CD1c-positive myeloid dendritic cell (primary cell): ENCODE data around the gene TRNAU1AP.
"Not testable (repeated sequence)": the region's sequence is repeated elsewhere in the genome, so short reads cannot be mapped to it uniquely, and the experiment has no call there.

Experiments
- DNase-seq: peaks from one replicate; pipeline ENCODE4 v3.0.0-alpha.2; 2016; ENCODE audit errors: extremely low spot score

Gene TRNAU1AP

DNA sequence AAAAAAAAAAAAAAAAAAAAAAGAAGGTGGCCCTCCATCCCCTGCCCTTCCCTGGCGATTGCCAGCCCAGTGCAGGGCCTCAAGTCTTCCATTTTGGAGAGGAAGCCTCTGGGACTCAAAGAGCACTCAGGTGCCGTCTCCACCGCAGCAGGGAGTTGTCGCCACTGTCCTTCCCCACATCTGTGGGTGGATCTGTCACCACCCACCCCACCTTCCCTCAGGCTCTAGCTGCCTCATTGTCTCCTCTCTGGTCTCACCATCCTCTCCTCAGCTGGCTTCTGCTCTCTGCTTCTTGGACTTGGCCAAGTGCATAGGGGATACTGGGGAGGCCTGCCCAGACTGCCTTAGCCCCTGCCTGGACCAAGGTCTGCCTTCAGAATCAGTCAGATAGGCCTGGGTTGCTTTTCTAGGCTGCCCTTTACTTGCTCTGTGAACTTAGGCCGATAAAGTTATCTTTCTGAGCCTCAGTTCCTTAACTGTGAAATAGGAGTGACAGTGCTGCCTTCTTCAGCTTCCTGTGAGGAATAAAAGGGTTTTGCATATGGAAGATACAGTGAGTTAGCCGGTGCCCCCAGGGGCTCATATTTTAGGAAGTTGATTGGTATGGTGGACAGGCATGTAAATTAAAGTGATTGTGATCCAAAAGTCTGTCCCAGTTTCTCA, 31.3 kb upstream of the TRNAU1AP start:
- DNase-seq: no peak

DNA sequence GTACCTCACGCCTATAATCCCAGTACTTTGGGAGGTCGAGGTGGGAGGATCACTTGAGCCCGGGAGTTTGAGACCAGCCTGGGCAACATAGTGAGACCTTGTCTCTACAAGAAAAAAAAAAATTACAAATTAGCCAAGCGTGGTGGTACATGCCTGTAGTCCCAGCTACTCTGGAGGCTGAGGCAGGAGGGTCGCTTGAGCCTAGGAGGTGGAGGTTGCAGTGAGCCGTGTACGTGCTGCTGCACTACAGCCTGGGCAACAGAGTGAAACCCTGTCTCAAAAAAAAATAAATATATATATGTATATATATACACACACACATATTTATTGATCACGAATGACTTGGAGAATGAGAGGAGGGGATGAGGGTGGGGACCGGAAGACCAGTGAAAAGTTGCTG, 30.3 kb upstream of the TRNAU1AP start:
- DNase-seq: not testable (repeated sequence)

DNA sequence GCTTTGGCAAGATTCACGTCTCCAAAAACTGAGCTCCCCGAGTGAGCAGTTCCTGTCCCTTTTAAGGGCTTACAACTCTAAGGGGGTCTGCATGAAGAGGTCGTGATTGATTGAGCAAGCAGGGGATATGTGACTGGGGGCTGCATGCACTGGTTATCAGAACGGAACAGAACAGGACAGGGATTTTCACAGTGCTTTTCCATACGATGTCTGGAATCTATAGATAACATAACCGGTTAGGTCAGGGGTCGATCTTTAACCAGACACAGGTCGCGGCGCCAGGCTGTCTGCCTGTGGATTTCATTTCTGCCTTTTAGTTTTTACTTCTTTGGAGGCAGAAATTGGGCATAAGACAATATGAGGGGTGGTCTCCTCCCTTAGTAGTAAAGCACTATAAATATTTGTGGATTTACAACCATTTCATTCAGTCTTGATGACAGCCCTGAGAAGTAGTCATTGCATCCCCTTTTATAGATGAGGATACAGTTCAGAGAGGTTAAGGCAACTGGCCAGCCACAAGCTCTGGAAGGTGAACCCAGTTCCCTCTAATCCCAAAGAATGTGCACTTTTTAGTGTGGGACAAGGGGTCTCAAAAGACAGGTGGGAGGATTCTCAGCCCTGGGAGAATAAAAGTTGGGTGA, 27.8 kb upstream of the TRNAU1AP start:
- not testable (repeated sequence) for DNase-seq

DNA sequence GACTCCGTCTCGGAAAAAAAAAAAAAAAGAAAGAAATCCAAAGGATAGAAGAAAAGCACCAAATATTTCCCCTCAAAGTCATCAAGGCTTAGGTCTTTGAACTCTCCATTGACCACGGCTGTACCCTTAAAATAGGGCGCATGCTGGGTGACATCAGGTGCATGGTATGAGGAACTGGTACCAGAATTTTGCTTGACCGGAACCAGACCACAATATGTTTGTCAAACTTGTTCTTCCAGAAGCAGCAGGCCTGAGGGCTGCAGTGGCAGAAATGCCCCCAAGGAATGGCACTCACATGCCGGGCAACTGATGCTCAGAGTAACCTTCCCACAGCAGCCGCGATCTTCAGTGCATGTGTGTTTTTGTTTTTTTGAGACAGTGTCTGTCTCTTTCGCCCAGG, 26.0 kb upstream of the TRNAU1AP start:
- no peak for DNase-seq

DNA sequence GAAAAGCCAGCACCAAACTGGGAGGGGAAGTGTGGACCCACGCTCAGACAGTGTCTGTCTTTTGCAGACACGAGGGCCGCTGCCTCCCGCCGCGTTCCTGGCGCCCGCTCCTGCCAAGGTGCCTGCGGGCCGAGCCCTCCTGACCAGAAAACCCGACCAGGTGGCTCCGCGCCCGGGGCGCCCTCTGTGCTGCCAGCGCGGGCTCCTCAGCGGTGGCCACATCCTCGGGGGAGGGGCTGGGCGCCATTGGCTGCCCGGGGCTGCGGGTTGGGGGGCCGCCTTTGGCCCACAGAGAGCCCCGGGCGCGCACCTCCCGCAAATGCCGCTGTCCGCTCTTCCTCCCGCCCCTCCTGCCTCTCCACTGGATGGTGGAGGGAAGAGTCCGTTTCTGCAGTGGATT, 22.4 kb upstream of the TRNAU1AP start:
- no peak for DNase-seq

DNA sequence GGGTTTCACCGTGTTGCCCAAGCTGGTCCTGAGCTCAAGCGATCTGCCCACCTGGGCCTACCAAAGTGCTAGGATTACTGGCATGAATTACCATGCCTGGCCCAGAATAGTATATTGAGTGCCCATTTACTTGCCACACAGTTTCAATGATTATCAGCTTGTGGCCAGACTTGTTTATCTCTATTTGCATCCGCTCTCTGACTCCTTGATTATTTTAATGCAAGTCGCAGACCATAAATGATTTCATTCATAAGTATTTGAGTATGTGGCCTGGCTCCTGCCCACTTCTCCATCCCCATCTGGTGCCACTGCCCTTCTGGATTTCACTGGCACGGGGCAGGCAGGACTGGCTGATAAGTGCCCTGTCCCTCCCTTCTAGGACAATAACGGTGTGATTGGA, 18.2 kb upstream of the TRNAU1AP start:
- DNase-seq: no peak

DNA sequence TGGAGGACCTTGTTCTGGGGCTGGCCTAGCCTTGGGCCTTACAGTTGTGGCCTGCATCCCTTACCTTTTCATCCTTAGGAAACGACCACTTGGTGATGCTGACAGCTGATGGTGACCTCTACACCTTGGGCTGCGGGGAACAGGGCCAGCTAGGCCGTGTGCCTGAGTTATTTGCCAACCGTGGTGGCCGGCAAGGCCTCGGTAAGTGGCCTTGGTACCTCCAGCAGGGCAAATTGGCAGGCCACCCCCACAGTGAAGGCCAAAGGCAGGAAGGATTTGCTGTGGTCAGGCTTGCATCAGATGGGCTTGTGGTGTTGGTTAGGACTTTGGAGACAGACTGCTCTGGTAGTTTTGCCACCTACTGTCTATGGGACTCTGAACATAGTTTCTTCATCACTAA, 17.7 kb upstream of the TRNAU1AP start:
- no peak for DNase-seq

DNA sequence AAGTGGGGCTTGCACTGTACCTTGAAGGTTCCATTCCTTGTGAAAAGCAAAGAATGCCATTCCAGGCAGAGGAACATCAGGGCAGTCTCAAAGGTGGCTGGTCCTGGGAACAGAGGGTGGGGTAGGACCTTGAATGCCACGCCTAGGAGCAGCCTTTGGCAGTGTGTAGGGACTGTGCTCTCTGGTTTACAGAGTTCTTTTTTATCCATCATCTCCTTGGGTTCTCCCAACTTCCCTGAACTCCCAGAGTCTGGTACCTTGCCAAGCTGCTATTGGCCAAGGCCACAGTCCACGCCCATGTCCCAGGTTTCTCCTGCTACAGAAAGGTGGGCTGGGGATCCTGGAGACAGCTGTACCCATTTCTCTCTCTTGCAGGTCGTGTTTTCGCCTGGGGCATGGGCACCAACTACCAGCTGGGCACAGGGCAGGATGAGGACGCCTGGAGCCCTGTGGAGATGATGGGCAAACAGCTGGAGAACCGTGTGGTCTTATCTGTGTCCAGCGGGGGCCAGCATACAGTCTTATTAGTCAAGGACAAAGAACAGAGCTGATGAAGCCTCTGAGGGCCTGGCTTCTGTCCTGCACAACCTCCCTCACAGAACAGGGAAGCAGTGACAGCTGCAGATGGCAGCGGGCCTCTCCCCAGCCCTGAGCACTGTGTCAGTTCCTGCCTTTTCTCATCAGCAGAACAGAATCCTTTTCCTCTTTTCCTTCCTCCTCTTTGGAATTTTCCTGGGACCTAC, 15.3 kb upstream of the TRNAU1AP start:
- no peak for DNase-seq

DNA sequence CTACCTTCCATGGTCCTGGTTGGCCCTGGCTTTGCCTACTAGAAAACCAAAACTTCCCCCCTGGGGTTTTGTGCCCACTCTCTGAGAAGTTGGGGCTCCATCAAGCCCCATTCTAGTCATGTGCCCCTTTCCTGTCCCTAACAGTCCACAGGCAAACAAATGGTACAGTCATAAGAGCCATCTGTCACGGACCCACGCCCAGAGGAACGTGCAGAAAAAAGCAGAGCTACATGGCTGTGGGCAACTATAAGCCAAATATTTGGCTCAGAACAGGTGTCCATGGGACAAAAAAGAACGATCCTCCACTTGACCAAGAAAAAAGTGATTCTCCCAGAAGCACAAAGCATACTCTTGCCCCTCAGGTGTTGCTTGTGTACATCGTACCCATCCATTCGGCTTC, 14.6 kb upstream of the TRNAU1AP start:
- no peak for DNase-seq

DNA sequence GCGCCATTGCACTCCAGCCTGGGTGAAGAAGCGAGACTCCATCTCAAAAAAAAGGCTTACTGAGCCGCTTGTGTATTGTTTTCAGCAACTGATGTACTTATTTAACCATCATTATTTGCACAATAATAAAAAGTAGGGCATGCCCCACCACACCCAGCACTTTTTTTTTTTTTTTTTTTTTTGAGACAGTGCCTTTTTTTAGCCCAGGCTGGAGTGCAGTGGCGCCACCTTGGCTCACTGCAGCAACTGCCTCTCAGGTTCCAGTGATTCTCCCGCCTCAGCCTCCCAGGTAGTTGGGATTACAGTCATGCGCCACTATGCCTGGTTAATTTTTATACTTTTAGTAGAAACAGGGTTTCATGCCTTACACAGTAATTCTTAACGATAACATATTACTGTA, 12.2 kb upstream of the TRNAU1AP start:
- DNase-seq: no peak

DNA sequence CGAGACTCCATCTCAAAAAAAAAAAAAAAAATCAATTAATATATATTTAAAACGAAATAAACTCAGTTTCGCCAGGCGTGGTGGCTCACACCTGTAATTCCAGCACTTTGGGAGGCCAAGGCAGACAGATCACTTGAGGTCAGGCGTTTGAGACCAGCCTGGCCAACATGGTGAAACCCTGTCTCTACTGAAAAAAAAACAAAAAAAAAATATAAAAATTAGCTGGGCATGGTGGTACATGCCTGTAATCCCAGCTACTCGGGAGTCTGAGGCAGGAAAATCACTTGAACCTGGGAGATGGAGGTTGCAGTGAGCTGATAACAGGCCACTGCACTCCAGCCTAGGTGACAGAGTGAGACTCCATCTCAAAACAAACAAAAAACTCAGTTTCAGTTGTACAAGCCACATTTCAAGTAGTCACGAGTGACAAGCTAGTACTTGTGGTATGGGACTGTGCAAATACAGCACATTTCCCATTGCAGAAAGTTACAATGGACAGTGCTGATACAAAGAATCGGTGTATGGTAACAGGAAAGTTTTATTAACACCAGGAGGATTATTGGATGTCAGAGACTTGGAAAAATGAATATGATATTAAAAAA, 11.4 kb upstream of the TRNAU1AP start:
- not testable (repeated sequence) for DNase-seq

DNA sequence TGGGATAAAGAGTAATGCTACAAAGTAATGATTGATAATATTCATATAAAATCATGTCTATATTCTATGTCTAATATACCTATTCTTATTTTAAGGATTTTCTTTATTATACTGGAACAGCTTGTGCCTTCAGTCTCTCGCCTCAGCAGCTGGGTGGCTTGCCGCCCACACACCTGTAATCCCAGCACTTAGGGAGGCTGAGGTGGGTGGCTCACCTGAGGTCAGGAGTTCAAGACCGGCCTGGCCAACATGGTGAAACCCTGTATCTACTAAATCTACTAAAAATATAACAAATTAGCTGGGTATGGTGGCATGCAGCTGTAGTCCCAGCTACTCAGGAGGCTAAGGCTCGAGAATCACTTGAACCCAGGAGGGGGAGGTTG, 7.6 kb upstream of the TRNAU1AP start:
- no peak for DNase-seq

DNA sequence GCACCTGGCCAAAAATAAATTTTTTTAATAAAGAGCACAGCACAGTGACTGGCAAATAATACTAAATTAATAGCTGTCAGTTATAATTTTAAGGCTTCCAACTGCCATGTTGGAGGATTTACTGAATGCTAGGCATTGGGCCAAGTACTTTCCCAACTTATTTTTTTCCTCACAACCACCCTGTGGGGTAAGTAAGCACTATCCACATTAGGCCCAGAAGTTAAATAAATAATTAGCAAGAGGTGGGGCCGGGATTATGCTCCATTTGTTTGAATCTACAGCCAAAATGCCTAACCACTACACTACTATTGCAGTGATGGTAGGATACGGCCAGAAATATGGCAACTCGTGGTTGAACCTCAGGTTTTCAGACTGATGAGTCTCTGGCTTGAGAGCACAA, 4.6 kb upstream of the TRNAU1AP start:
- no peak for DNase-seq

DNA sequence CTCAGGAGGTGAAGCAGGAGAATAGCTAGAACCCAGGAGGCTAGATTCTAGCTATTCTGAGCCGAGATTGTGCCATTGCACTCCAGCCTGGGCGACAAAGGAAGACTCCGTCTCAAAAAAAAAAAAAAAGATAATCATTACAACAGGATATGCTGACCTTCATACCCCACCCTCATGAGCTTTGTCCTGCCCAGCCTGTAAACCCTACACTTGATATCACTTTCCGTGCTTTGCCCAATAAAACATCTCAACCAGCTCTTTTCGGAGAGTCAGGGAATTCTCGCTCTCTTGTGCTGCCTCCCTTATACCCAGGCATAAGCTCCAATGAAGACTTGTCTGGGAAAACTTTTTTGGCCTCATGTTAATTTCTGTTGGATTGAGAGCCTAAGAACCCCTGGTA, 1.5 kb upstream of the TRNAU1AP start:
- no peak for DNase-seq

DNA sequence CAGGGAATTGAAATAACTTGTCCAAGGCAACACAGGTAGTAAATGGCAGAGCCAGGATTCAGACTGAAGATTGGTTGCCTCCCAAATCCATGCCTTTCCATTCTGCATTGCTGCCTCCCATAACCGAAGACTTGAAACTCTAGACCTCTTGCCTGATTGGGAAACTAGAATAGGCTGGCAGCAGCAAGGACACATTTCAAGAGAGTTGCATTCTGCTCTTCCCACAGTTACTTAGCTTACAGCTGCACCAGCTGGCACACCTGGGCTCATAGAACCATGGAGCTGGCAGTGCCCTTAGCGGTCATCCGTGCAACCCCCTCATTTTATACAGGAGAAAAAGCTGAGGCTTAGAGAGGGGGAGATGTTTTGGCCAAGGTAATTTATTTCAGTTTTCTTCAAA, 8.0 kb downstream of the TRNAU1AP start:
- DNase-seq: no peak

DNA sequence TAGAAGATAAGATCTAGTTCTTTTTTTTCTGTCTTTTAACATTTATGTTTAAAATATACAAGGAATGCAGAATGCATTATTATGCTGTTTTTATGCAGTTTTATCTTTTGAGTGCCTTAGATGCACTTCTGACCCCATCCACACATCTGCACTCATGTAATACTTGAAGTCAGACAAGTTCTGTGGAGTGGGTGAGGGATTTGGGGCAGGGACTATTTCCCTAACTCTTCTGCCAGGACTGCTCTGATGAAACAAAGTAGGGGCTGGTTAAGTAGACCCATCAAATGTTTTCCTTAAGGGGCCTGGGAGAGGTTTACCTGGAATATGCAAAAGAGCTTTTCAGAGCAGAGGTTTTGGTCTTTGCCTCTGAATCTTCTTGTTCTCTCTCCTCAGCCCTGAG, 11.4 kb downstream of the TRNAU1AP start:
- DNase-seq: no peak

DNA sequence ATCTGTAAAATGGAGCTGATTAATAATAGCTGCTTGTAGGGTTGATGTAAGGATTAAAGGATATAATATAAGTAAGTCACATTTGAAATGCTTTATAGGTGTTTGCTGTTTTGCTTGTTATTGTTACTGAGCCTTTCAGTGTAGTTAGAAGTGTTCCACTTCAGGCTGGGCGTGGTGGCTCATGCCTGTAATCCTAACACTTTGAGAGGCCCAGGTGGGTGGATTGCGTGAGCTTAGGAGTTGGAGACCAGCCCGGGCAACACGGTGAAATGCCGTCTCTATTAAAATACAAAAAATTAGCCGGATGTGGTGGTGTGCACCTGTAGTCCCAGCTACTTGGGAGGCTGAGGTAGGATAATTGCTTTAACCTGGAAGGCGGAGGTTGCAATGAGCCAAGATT, 12.2 kb downstream of the TRNAU1AP start:
- no peak for DNase-seq

DNA sequence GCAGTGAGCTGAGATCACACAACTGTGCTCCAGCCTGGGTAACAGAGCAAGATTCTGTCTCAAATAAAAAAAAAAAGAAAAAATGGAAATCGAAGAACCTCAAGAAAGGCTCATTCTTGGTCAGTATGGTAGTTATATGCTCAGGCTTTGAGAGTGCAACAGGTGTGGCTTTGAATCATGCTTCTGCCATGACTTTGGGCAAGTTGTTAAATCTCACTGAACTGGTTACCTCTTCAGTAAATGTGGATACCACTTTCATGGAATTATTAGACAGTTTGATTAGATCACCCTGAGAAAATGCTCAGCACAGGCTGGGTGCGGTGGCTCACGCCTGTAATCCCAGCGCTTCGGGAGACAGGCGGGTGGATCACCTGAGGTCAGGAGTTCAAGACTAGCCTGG, 12.8 kb downstream of the TRNAU1AP start:
- DNase-seq: no peak

DNA sequence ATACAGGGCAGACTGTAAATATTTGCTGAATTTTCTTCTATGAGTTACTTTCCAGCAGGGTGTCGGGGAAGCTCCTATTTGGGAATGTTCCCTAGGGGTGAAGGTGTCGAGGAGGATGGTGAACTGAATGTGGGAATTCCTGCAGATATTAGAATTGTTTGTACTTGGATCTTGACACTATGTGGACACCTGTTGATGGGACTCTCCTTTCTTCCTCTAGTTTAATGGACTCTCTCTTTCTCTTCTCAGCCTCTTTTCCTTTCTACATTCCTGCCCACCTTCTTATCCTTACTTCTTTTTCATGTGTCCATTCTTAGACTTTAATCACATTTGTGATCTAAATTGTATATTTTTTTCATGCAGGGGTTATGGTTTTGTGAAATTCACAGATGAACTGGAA, 14.0 kb downstream of the TRNAU1AP start:
- no peak for DNase-seq

DNA sequence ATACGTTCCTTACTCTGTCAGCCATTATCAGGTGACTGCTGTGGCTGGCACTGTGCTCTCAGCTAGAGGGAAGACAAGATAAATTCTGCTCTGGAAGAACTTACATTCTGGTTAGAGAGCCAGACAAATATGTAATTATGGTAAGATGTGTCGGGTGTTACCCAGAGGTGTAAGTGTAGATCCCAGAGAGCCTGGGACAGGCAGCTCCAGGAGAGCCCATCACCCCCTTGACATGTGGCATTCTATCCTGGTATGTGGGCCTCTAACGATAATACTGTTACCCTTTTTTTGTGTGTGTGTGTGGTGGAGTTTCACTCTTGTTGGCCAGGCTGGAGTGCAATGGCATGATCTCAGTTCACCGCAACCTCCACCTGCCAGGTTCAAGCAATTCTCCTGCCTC, 19.0 kb downstream of the TRNAU1AP start:
- DNase-seq: no peak

DNA sequence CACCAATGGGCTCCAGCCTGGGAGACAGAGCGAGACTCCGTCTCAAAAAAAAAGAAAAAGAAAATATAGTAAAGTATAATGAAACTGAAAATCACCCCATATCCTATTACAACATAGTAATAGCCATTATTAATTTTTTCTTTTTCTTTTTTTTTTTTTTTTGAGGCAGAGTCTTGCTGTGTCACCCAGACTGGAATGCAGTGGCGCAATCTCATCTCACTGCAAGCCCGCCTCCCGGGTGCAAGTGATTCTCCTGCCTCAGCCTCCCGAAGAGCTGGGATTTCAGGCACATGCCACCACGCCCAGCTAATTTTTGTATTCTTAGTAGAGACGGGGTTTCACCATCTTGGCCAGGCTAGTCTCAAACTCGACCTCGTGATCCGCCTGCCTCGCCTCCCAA, 20.0 kb downstream of the TRNAU1AP start:
- not testable (repeated sequence) for DNase-seq

DNA sequence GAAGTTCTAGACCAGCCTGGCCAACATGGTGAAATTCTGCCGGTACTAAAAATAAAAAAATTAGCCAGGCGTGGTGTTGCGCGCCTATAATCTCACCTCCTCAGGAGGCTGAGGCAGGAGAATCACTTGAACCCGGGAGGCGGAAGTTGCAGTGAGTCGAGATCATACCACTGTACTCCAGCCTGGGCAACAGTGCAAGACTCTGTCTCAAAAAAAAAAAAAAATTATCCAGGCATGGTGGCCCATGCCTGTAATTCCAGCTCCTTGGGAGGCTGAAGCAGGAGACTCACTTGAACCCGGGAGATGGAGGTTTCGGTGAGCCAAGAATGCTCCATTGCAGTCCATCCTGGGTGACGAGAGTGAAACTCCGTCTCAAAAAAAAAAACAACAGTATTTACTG, 20.7 kb downstream of the TRNAU1AP start:
- DNase-seq: no peak
